ENCODE results near the gene CYP2W1.

Gene CYP2W1

GRCh38 chr7:982511-983003 is 424 bp upstream of the CYP2W1 start:
- no peaks in the 10 kb centered on the region for H3K4me1 ChIP-seq (ENCODE audit: control insufficient read depth, insufficient read depth, low read length)
- no peaks in the 10 kb centered on the region for H3K36me3 ChIP-seq (ENCODE audit: control insufficient read depth, insufficient read depth, low read length)
- H3K9me3 ChIP-seq (ENCODE audit: control insufficient read depth, insufficient read depth, low read length), result no peaks in the 10 kb centered on the region
- no peak overlapping the region for H3K9ac ChIP-seq (ENCODE audit: low read depth, low read length)
- no peak overlapping the region for H3K4me3 ChIP-seq (ENCODE audit: low read depth, low read length)
- H3K27me3 ChIP-seq (ENCODE audit: control insufficient read depth, insufficient read depth, low read length), result no peaks in the 10 kb centered on the region

GRCh38 chr7:983616-984071 is 663 bp downstream of the CYP2W1 start:
- Histone ChIP-seq H3K4me3 (ENCODE audit: low read depth, low read length) (no peak overlapping the region), H3K36me3 (ENCODE audit: control insufficient read depth, insufficient read depth, low read length) (no peaks in the 10 kb centered on the region), H3K27me3 (ENCODE audit: control insufficient read depth, insufficient read depth, low read length) (no peaks in the 10 kb centered on the region), H3K4me1 (ENCODE audit: control insufficient read depth, insufficient read depth, low read length) (no peaks in the 10 kb centered on the region), H3K9ac (ENCODE audit: low read depth, low read length) (no peak overlapping the region), H3K9me3 (ENCODE audit: control insufficient read depth, insufficient read depth, low read length) (no peaks in the 10 kb centered on the region)

GRCh38 chr7:984361-985126 is 1.6 kb downstream of the CYP2W1 start:
- no peaks in the 10 kb centered on the region for H3K4me1 ChIP-seq (ENCODE audit: control insufficient read depth, insufficient read depth, low read length)
- H3K36me3 ChIP-seq (ENCODE audit: control insufficient read depth, insufficient read depth, low read length), result no peaks in the 10 kb centered on the region
- no peaks in the 10 kb centered on the region for H3K27me3 ChIP-seq (ENCODE audit: control insufficient read depth, insufficient read depth, low read length)
- H3K9ac ChIP-seq (ENCODE audit: low read depth, low read length), result no peak overlapping the region
- H3K4me3 ChIP-seq (ENCODE audit: low read depth, low read length), result no peak overlapping the region
- no peaks in the 10 kb centered on the region for H3K9me3 ChIP-seq (ENCODE audit: control insufficient read depth, insufficient read depth, low read length)

DNA sequence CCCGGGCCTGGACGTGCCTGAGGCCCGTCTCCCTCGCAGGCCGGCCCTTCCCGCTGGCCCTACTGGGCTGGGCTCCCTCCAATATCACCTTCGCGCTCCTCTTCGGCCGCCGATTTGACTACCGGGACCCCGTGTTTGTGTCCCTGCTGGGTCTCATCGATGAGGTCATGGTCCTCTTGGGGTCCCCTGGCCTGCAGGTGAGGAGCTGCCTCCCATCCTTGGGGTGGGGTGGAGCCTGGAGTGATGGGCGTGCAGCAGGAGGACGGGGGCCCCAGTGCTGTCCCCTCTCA is 2.1 kb downstream of the CYP2W1 start:
- Histone ChIP-seq H3K4me3 (ENCODE audit: low read depth, low read length) (no peak overlapping the region), H3K4me1 (ENCODE audit: control insufficient read depth, insufficient read depth, low read length) (no peaks in the 10 kb centered on the region), H3K9me3 (ENCODE audit: control insufficient read depth, insufficient read depth, low read length) (no peaks in the 10 kb centered on the region), H3K36me3 (ENCODE audit: control insufficient read depth, insufficient read depth, low read length) (no peaks in the 10 kb centered on the region), H3K27me3 (ENCODE audit: control insufficient read depth, insufficient read depth, low read length) (no peaks in the 10 kb centered on the region), H3K9ac (ENCODE audit: low read depth, low read length) (no peak overlapping the region)

DNA sequence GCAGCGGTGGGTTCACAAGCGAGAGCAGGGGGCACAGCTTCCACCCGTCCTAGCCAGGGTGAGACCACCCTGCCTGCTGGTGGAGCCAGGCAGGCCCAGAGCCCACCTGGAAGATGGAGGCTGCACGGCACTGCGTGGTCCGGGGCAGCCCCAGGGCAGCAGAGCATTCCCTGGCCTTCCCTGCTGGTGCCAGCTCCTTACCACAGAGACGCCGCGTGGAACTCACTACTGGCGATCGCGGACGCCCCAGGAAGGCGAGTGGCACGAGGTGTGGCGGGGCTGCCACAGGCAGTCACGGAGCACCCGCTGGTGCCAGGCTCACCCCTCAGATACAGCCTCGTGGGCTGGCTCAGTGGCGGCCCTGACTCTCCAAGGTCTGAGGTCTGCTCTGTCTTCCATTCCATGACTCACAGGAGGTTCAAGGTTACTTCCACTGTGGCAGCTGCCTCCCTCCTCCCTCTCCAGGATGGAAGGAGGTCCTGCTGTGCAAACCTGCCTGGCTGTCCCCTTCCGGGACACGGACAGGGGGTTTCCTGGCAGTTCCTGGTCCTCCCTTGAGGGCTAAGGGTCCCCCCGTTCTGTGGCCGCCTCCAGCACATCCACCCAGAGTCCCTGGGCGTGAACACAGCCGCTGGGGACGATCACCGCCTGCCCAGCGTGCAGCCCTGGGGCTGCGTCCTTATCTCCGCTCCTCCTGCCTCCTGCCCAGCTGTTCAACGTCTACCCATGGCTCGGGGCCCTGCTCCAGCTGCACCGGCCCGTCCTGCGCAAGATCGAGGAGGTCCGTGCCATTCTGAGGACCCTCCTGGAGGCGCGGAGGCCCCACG is 3.1 kb downstream of the CYP2W1 start:
- Histone ChIP-seq H3K9ac (ENCODE audit: low read depth, low read length) (no peak overlapping the region), H3K9me3 (ENCODE audit: control insufficient read depth, insufficient read depth, low read length) (no peaks in the 10 kb centered on the region), H3K4me3 (ENCODE audit: low read depth, low read length) (no peak overlapping the region)

DNA sequence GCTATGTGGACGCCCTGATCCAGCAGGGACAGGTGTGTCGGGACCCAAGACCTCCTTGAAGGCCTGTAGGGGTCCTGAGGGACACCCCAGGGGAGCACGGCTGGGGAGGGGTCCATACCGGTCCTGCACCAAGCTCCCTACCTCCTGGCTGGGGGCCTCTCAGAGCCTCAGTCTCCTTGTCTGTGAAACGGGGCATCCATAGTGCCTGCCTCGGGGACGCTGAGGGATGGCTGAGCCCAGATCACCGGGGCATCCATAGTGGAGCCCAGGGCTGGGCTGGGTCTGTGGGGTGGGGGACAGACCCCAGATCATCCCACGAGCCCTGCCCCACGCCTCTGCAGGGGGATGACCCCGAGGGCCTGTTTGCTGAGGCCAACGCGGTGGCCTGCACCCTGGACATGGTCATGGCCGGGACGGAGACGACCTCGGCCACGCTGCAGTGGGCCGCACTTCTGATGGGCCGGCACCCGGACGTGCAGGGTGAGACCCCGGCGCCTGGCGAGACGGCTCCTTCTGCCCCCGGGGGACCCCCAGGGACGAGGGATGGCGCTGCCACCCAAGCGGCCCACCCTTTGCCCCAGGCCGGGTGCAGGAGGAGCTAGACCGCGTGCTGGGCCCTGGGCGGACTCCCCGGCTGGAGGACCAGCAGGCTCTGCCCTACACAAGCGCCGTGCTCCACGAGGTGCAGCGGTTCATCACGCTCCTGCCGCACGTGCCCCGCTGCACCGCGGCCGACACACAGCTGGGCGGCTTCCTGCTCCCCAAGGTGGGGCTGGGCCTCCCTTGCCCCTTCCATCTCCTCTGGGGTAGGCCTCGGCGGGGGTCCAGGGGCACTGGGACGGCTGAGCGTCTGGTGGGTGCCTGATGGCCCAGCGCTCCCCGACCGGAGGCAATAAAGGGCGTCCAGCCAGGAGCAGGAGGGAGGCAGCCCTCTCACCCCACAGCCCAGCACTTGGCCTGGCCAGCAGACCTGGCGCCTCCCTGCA is 4.1 kb downstream of the CYP2W1 start:
- Histone ChIP-seq H3K4me3 (ENCODE audit: low read depth, low read length) (no peak overlapping the region), H3K9me3 (ENCODE audit: control insufficient read depth, insufficient read depth, low read length) (no peaks in the 10 kb centered on the region), H3K27me3 (ENCODE audit: control insufficient read depth, insufficient read depth, low read length) (no peaks in the 10 kb centered on the region), H3K36me3 (ENCODE audit: control insufficient read depth, insufficient read depth, low read length) (no peaks in the 10 kb centered on the region), H3K9ac (ENCODE audit: low read depth, low read length) (no peak overlapping the region), H3K4me1 (ENCODE audit: control insufficient read depth, insufficient read depth, low read length) (no peaks in the 10 kb centered on the region)

More for the DNA sequence above, 3.1 kb downstream of the CYP2W1 start:
- no peaks in the 10 kb centered on the region for H3K4me1 ChIP-seq (ENCODE audit: control insufficient read depth, insufficient read depth, low read length)
- H3K27me3 ChIP-seq (ENCODE audit: control insufficient read depth, insufficient read depth, low read length), result no peaks in the 10 kb centered on the region
- H3K36me3 ChIP-seq (ENCODE audit: control insufficient read depth, insufficient read depth, low read length), result no peaks in the 10 kb centered on the region

GRCh38 chr7:987909-988308 is 4.9 kb downstream of the CYP2W1 start:
- H3K9ac ChIP-seq (ENCODE audit: low read depth, low read length), result no peak overlapping the region
- H3K36me3 ChIP-seq (ENCODE audit: control insufficient read depth, insufficient read depth, low read length), result no peaks in the 10 kb centered on the region
- H3K4me1 ChIP-seq (ENCODE audit: control insufficient read depth, insufficient read depth, low read length), result no peaks in the 10 kb centered on the region
- no peaks in the 10 kb centered on the region for H3K27me3 ChIP-seq (ENCODE audit: control insufficient read depth, insufficient read depth, low read length)
- no peaks in the 10 kb centered on the region for H3K9me3 ChIP-seq (ENCODE audit: control insufficient read depth, insufficient read depth, low read length)
- no peak overlapping the region for H3K4me3 ChIP-seq (ENCODE audit: low read depth, low read length)

GRCh38 chr7:988426-988911 is 5.5 kb downstream of the CYP2W1 start:
- Histone ChIP-seq H3K4me3 (ENCODE audit: low read depth, low read length) (no peak overlapping the region), H3K4me1 (ENCODE audit: control insufficient read depth, insufficient read depth, low read length) (no peaks in the 10 kb centered on the region), H3K9me3 (ENCODE audit: control insufficient read depth, insufficient read depth, low read length) (no peaks in the 10 kb centered on the region), H3K9ac (ENCODE audit: low read depth, low read length) (no peak overlapping the region), H3K36me3 (ENCODE audit: control insufficient read depth, insufficient read depth, low read length) (no peaks in the 10 kb centered on the region), H3K27me3 (ENCODE audit: control insufficient read depth, insufficient read depth, low read length) (no peaks in the 10 kb centered on the region)

DNA sequence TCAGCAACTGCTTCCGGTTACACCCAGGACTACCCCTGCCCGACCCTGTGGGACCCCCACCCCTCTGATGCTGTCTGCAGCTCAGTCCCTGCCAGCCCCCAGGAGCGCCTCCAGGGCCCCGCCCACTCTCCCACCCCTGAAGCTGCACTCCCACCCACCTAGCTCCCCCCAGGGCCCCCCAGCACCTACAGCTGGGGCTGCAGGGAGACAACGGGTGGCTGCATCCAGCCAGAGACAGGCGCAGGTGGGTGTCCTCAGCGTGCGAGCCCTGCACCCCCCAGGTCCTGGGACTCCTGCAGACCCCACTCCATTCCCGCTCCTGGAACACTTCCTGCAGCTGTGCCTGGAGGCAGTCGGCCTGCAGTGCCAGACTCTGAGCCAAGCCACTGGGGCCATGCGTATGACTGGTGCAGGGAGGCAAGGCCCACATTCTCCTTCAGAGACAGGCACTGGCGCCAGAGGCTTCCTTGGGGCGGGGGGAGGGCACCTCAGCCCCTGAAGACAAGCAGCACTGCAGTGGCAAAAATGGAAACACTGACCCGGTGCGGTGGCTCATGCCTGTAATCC is 6.1 kb downstream of the CYP2W1 start:
- no peaks in the 10 kb centered on the region for H3K27me3 ChIP-seq (ENCODE audit: control insufficient read depth, insufficient read depth, low read length)
- H3K9ac ChIP-seq (ENCODE audit: low read depth, low read length), result no peak overlapping the region
- no peaks in the 10 kb centered on the region for H3K4me1 ChIP-seq (ENCODE audit: control insufficient read depth, insufficient read depth, low read length)
- H3K9me3 ChIP-seq (ENCODE audit: control insufficient read depth, insufficient read depth, low read length), result no peaks in the 10 kb centered on the region
- H3K36me3 ChIP-seq (ENCODE audit: control insufficient read depth, insufficient read depth, low read length), result no peaks in the 10 kb centered on the region
- H3K4me3 ChIP-seq (ENCODE audit: low read depth, low read length), result no peak overlapping the region

DNA sequence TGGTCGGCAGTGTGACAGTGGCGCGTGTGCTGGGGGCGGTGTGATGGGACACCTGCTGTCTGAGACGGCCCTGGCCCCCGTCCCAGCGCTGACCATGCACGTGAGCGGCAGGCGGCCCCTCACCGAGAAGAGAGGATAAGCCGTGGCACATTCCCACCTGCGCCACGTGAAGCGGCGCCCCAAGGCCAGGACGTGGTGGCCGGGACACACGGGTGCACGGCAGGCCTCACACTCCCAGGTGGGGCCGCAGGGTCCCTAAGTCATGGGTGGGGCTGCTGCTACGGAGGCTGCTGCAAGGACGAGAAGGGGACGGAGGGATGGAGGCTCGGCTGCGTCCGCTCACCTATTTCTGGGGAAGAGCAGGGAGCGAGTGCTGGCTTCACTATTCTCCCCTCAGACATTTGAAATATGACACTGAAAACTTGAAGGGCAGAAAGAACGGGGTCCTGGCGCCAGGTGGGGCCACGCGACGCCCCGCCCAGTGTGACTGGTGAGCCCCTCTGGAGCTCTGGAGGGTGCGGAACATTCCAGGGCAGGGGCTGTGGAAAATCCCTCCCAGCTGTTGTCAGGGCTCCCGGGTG is 7.5 kb downstream of the CYP2W1 start:
- no peaks in the 10 kb centered on the region for H3K4me1 ChIP-seq (ENCODE audit: control insufficient read depth, insufficient read depth, low read length)
- H3K9me3 ChIP-seq (ENCODE audit: control insufficient read depth, insufficient read depth, low read length), result no peaks in the 10 kb centered on the region
- no peak overlapping the region for H3K4me3 ChIP-seq (ENCODE audit: low read depth, low read length)
- H3K9ac ChIP-seq (ENCODE audit: low read depth, low read length), result no peak overlapping the region
- H3K36me3 ChIP-seq (ENCODE audit: control insufficient read depth, insufficient read depth, low read length), result no peaks in the 10 kb centered on the region
- no peaks in the 10 kb centered on the region for H3K27me3 ChIP-seq (ENCODE audit: control insufficient read depth, insufficient read depth, low read length)
